ENCODE measurements around the gene OR10A4. TPM values are rescaled to one million over a fixed set of nuclear protein-coding genes. Genes with fewer than 3 reads are reported as not detected.

The OR10A4 gene
- total and polyA plus RNA-seq, 9 of the 15 experiments (the other 6 are each of a cell fraction or from before 2014, with no cell fraction given), result not detected

DNA sequence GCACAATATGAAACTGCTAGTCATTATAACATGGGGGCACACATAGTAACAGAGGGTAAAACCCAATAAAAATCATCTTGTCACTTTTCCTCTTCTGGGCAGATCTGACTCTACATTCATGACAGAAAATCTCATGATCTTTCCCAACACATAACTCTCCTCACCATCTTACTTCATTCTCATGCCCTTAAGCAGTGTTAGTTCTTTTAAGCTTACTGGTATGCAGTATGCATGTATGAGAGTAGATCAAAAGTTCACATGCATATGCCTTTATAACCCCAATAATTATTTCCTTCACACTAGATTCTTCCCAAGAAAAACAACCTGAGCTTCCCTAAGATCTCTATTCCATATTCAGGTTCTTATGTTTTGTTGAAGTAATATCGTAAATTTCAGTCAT lies 5.1 kb upstream of the OR10A4 start:
- H2AFZ ChIP-seq (ENCODE audit: low read depth, low read length), result no peak overlapping the region
- FAIRE-seq (no peak), DNase-seq (ENCODE audit: extremely low read depth in 1 of 4, low spot score in 3 of 4) (no peak), ATAC-seq (no peak)
- H3K27me3 ChIP-seq (ENCODE audit: control insufficient read depth in 2 of 2, insufficient read depth in 2 of 2, low read length in 2 of 2), result no peaks in the 10 kb centered on the region
- H3K9ac ChIP-seq (ENCODE audit: insufficient read depth in 1 of 2, low read depth in 2 of 2, low read length in 2 of 2), result no peak overlapping the region
- 5% methylated on average over 1 of the region's 1 CpG for WGBS (ENCODE audit: insufficient coverage, low coverage, missing lambda C conversion rate)
- no peaks in the 10 kb centered on the region for H3K9me1 ChIP-seq (ENCODE audit: control insufficient read depth, insufficient read depth, low read length)
- POLR2A ChIA-PET, result no interaction called here
- H3K4me3 ChIP-seq, result no peak overlapping the region
- TF ChIP-seq, protein P1, sequence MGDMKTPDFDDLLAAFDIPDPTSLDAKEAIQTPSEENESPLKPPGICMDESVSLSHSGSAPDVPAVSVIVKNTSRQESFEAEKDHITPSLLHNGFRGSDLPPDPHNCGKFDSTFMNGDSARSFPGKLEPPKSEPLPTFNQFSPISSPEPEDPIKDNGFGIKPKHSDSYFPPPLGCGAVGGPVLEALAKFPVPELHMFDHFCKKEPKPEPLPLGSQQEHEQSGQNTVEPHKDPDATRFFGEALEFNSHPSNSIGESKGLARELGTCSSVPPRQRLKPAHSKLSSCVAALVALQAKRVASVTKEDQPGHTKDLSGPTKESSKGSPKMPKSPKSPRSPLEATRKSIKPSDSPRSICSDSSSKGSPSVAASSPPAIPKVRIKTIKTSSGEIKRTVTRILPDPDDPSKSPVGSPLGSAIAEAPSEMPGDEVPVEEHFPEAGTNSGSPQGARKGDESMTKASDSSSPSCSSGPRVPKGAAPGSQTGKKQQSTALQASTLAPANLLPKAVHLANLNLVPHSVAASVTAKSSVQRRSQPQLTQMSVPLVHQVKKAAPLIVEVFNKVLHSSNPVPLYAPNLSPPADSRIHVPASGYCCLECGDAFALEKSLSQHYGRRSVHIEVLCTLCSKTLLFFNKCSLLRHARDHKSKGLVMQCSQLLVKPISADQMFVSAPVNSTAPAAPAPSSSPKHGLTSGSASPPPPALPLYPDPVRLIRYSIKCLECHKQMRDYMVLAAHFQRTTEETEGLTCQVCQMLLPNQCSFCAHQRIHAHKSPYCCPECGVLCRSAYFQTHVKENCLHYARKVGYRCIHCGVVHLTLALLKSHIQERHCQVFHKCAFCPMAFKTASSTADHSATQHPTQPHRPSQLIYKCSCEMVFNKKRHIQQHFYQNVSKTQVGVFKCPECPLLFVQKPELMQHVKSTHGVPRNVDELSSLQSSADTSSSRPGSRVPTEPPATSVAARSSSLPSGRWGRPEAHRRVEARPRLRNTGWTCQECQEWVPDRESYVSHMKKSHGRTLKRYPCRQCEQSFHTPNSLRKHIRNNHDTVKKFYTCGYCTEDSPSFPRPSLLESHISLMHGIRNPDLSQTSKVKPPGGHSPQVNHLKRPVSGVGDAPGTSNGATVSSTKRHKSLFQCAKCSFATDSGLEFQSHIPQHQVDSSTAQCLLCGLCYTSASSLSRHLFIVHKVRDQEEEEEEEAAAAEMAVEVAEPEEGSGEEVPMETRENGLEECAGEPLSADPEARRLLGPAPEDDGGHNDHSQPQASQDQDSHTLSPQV (IDR thresholded peaks at IDR 0.05), result no peak
- TF ChIP-seq MTA3 (IDR thresholded peaks at IDR 0.05; ENCODE audit: borderline replicate concordance) (no peak), BMI1 (IDR thresholded peaks at IDR 0.05; ENCODE audit: low read length) (no peak)
- TF ChIP-seq, protein P2, sequence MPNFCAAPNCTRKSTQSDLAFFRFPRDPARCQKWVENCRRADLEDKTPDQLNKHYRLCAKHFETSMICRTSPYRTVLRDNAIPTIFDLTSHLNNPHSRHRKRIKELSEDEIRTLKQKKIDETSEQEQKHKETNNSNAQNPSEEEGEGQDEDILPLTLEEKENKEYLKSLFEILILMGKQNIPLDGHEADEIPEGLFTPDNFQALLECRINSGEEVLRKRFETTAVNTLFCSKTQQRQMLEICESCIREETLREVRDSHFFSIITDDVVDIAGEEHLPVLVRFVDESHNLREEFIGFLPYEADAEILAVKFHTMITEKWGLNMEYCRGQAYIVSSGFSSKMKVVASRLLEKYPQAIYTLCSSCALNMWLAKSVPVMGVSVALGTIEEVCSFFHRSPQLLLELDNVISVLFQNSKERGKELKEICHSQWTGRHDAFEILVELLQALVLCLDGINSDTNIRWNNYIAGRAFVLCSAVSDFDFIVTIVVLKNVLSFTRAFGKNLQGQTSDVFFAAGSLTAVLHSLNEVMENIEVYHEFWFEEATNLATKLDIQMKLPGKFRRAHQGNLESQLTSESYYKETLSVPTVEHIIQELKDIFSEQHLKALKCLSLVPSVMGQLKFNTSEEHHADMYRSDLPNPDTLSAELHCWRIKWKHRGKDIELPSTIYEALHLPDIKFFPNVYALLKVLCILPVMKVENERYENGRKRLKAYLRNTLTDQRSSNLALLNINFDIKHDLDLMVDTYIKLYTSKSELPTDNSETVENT (CRISPR knock-in tag; IDR thresholded peaks at IDR 0.05), result no peak
- in situ Hi-C loops (cut with MboI) (no loop called here), intact Hi-C loops (cut with micrococcal nuclease) (no loop called here)
- H3K27ac ChIP-seq (ENCODE audit: extremely low read depth, low read depth, low read length), result no peak overlapping the region
- no peaks in the 10 kb centered on the region for H3K9me3 ChIP-seq (replicated peaks; ENCODE audit: control insufficient read depth, insufficient read depth, low read depth, low read length)
- H3K4me1 ChIP-seq (replicated peaks in 1 of 2; ENCODE audit: control insufficient read depth in 2 of 2, insufficient read depth in 2 of 2, low read length in 2 of 2), result no peaks in the 10 kb centered on the region
- CTCF ChIA-PET (ENCODE audit: low intra/inter-chr PET ratio), result no interaction called here
- H4K20me1 ChIP-seq (replicated peaks; ENCODE audit: control insufficient read depth, insufficient read depth, low read length), result no peaks in the 10 kb centered on the region
- H3K4me2 ChIP-seq (ENCODE audit: insufficient read depth, low read length), result no peak overlapping the region
- no peaks in the 10 kb centered on the region for H3K79me2 ChIP-seq (ENCODE audit: control insufficient read depth, insufficient read depth, low read length)
- BruUV-seq (replicated peaks), result no TSS peak
- no peaks in the 10 kb centered on the region for H3K36me3 ChIP-seq (ENCODE audit: control insufficient read depth, insufficient read depth, low read length)
